GM18517 (cell line): ENCODE data around the gene SORL1.

ENCODE experiments used
- ATAC-seq: cut with Tn5 transposase; IDR thresholded peaks from one replicate; pipeline ENCODE4 v1.9.1; 2021; ENCODE audit warnings: mild to moderate bottlenecking, moderate library complexity; ENCODE audit not compliant: unreplicated experiment

Gene SORL1

GRCh38 chr11:121476379-121477032 lies 24.4 kb downstream of the SORL1 start:
- ATAC-seq: no peak

- no peak for ATAC-seq
Measured at GRCh38 chr11:121478226-121478894, 26.2 kb downstream of the SORL1 start.

GRCh38 chr11:121478895-121479697 lies 27.0 kb downstream of the SORL1 start:
- ATAC-seq: no peak

GRCh38 chr11:121479698-121480238 lies 27.7 kb downstream of the SORL1 start:
- ATAC-seq: no peak

GRCh38 chr11:121481484-121482230 lies 29.5 kb downstream of the SORL1 start:
- ATAC-seq: peak; percentile 49

GRCh38 chr11:121482231-121483129 lies 30.4 kb downstream of the SORL1 start:
- peak; percentile 88 for ATAC-seq

- ATAC-seq: no peak
Measured at GRCh38 chr11:121483805-121484480, 31.8 kb downstream of the SORL1 start.

- no peak for ATAC-seq
Measured at GRCh38 chr11:121485216-121485615, 33.1 kb downstream of the SORL1 start.

- no peak for ATAC-seq
Measured at GRCh38 chr11:121486054-121486453, 33.9 kb downstream of the SORL1 start.

- no peak for ATAC-seq
Measured at GRCh38 chr11:121487191-121487590, 35.1 kb downstream of the SORL1 start.

GRCh38 chr11:121488170-121488569 lies 36.1 kb downstream of the SORL1 start:
- ATAC-seq: no peak

- no peak for ATAC-seq
Measured at GRCh38 chr11:121488641-121489040, 36.5 kb downstream of the SORL1 start.

GRCh38 chr11:121489823-121490222 lies 37.7 kb downstream of the SORL1 start:
- no peak for ATAC-seq

- peak; percentile 84 for ATAC-seq
Measured at GRCh38 chr11:121494355-121495099, 42.4 kb downstream of the SORL1 start.

- no peak for ATAC-seq
Measured at GRCh38 chr11:121497176-121497998, 45.3 kb downstream of the SORL1 start.

GRCh38 chr11:121499405-121499804 lies 47.3 kb downstream of the SORL1 start:
- no peak for ATAC-seq

- no peak for ATAC-seq
Measured at GRCh38 chr11:121500275-121500674, 48.2 kb downstream of the SORL1 start.

- no peak for ATAC-seq
Measured at GRCh38 chr11:121500717-121501116, 48.6 kb downstream of the SORL1 start.
